ENCODE measurements around the gene TNRC6C.
"Not testable (repeated sequence)": the region's sequence is repeated elsewhere in the genome, so short reads cannot be mapped to it uniquely, and the experiment has no call there.

Gene TNRC6C

DNA sequence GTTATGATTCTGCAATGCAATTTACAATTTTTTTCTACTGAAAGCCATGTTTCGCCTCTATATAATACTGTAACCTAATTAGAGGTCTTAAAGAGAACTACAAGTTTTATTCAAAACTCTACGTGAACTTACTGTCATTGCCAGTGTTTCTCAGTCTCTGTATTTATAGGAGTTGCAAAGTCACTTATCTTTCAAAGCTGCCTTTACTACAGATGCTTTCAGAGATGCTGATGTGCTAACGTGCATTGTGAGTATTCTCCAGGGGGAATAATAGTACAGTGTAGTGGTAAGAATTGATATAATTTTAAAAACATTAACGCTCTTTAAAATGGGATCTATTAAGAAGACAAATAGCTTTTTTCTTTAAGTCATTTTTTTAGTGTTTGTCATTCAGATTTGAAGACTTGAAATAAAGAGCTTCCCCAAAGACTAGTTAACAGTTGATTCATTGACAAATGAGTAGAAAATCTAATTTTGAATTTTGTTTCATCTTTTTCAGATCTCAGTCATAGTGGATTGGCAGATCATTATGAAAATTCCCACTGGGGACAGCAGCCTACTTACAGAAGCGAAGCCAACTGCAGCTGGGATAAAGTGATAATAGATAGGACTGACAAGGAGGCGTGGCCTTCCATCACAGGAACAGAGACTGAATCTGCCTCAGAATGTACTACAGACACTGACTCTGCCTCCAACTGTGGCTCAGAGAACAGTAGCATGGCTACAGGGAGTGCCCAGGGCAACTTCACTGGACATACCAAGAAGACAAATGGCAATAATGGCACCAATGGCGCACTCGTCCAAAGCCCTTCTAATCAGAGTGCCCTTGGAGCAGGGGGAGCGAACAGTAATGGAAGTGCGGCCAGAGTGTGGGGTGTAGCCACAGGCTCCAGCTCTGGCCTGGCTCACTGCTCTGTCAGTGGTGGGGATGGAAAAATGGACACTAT lies 90.1 kb downstream of the TNRC6C start:
- DNase-seq, result no peak

GRCh38 chr17:78049609-78050008 lies 91.1 kb downstream of the TNRC6C start:
- DNase-seq, result no peak

GRCh38 chr17:78051186-78051972 lies 92.9 kb downstream of the TNRC6C start:
- no peak for DNase-seq

DNA sequence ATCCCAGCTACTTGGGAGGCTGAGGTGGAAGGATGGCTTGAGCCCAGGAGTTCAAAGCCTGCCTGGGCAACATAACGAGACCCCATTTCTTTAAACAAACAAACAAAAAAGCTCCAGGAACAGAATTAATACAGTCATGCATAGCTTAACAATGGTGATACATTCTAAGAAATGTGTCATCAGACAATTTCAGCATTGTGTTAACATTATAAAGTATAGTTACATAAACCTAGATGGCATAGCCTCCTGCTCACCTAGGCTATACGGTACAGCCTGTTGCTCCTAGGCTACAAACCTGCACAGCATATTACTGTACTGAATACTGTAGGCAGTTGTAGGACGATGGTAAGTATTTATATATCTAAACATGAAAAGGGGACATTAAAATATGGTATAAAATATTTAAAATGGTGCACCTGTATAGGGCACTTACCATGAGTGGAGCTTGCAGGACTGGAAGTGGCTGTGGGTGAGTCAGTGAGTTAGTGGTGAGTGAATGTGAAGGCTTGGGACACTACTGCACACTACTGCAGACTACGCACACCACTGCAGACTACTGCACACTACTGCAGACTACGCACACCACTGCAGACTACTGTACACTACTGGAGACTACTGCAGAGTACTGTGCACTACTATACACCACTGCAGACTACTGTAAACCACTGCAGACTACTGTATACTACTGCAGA lies 95.4 kb downstream of the TNRC6C start:
- DNase-seq, result no peak

DNA sequence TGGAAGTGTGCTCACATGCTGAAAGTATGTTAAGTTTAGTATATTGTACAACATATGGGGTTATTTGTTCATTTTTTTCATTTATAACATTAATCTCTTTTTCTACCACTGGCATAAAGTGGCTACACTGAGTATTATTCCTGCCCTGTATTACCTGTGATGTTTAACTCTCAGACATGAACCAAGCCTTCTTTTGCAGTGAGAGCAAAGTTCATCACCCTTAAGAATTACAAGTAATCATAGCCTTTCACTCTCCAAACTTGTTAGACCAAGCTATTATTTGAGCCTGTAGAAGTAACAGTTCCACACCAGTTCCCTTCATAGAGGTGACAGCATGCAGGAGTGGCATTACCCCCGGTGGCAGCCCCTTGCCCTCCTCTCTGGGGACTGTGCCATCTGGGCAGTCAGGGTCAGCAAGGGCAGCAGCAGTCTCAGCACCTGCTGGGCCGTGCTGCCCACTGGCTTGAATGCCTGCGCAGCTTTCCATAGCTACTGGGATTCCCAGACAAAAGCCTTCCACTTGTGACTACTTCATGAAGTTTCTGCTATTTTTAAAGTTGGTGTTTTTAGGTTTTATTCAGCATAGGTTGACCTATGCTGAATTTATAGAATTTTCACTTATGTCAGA lies 98.7 kb downstream of the TNRC6C start:
- DNase-seq, result no peak

DNA sequence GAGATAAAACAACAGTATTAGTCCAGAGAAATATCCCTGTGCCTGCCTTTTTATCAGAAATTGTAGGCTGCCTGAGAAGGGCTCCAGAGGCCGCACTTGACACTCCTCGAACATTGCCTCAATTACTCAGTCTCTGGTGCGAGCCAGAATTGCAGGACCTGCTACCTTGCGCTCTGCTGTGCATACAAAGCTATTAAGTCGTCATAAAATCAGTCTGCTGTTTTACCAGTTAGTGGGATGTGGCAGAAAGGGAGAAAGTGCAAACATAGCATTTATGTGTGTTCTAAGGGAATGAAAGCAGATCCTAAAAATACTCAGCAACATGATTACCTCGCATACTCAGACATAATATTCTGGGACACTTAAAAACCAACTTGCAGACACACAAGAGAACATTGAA lies 99.5 kb downstream of the TNRC6C start:
- DNase-seq, result no peak

DNA sequence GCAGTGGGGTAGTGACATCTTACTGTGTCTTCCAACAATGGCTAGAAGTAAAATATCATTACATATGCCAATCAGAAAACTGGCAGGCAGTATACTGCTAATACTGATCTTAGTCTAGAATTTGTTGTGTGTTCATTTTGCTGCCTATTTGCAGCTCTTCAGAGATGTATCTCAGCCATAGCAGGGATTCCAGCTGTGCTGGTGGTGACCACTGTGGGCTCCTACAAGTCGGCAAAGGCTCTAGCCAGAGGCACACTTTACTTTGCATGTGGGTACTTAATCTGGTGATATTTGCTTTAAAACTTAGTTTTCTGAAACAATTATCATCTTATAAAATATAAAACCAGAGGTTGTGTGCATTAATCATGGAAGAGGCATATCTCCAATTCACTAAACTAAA lies 100.1 kb downstream of the TNRC6C start:
- DNase-seq, result no peak

- DNase-seq, result no peak
Observed at GRCh38 chr17:78062596-78062995, 104.1 kb downstream of the TNRC6C start.

- DNase-seq, result no peak
Observed at GRCh38 chr17:78063489-78063888, 105.0 kb downstream of the TNRC6C start.

GRCh38 chr17:78064708-78065107 lies 106.2 kb downstream of the TNRC6C start:
- DNase-seq, result no peak

DNA sequence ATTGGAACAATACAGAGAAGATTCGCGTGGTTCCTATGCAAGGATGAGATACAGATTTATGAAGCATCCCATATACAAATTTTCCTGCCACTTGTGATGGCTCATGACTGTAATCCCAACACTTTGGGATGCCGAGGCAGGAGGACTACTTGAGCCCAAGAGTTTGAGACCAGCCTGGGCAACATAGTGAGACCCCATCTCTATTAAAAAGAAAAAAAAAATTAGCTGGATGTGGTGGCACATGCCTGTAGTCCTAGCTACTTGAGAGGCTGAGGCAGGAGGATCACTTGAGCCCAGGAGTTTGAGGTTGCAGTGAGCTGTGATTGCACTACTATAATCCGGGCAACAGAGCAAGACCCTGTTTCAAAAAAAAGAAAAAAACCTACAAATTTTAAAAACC lies 108.5 kb downstream of the TNRC6C start:
- DNase-seq, result not testable (repeated sequence)

GRCh38 chr17:78069695-78070094 lies 111.2 kb downstream of the TNRC6C start:
- no peak for DNase-seq

DNA sequence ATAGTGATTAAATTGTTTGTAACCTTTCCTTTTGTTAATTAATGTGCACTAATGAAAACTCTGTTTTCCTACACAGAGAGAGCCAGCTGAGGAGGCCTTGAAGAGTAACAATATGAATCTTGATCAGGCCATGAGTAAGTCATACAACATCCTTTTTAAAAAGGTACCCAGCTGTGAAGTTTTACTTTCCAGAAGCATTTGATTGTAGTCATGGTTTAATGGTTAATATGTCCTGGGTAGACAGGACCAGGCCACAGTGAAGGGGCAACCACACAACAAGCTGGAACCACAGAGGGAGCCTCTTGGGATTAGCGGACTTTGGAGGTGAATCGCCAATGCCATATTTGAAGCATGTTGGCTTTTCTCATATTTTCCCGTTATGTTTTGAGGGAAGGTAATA lies 114.5 kb downstream of the TNRC6C start:
- no peak for DNase-seq

GRCh38 chr17:78075011-78075410 lies 116.5 kb downstream of the TNRC6C start:
- DNase-seq, result no peak

GRCh38 chr17:78075545-78075944 lies 117.0 kb downstream of the TNRC6C start:
- no peak for DNase-seq

DNA sequence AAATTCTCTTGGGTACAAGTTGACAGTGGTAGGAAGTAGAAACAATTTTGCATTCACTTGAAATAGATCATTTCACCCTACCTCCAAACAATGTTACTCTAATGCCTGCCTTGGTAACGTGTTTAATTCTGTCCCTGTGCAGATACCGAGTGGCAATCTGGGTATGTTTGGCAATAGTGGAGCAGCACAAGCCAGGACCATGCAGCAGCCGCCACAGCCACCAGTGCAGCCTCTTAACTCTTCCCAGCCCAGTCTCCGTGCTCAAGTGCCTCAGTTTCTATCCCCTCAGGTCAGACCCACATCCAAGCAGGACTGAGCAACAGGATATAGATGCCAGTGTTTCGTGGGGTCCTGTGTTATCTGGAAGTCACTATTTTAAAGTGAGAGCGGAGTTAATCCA lies 120.8 kb downstream of the TNRC6C start:
- no peak for DNase-seq

GRCh38 chr17:78081551-78081950 lies 123.0 kb downstream of the TNRC6C start:
- DNase-seq, result no peak

DNA sequence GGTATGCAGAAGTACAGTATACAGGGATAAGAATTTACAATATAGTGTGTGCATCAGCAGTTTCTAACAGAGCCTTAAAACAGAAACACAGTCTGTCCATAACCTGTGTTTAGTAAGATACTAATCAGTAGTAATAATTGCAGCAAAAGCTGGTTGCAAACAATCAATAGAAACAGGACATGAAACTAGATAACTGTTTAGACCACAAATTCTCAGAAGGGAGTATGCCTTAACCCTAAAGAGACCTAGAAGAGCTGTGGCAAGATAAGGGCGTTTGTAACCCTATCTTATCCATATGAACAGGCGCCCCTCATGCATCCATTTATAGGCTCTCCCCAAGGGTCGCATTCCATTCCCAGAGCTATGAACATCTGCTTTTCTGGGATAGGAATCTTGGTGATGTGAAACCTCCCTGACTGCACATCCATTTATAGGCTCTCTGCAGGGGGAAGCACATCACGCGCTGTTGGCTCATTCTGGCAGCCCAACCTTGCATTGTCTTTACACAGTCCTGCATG lies 123.9 kb downstream of the TNRC6C start:
- DNase-seq, result peak; percentile 43 to 54 (median 44)

- DNase-seq, result no peak
Observed at GRCh38 chr17:78082988-78083387, 124.5 kb downstream of the TNRC6C start.

DNA sequence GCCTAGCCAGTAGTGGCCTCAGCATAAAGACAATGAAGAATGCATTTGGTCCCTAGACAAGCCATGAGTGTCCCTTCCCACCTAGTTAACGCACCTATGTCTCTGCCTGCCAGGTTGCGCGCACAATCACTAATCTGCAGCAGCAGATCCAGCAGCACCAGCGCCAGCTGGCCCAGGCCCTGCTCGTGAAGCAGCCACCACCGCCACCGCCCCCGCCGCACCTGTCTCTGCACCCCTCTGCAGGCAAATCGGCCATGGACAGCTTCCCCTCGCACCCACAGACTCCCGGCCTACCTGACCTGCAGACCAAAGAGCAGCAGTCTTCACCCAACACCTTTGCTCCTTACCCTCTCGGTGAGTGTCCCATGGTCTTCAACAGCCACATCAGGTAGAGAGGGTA lies 128.2 kb downstream of the TNRC6C start:
- no peak for DNase-seq

- DNase-seq, result no peak
Observed at GRCh38 chr17:78088529-78088928, 130.0 kb downstream of the TNRC6C start.

DNA sequence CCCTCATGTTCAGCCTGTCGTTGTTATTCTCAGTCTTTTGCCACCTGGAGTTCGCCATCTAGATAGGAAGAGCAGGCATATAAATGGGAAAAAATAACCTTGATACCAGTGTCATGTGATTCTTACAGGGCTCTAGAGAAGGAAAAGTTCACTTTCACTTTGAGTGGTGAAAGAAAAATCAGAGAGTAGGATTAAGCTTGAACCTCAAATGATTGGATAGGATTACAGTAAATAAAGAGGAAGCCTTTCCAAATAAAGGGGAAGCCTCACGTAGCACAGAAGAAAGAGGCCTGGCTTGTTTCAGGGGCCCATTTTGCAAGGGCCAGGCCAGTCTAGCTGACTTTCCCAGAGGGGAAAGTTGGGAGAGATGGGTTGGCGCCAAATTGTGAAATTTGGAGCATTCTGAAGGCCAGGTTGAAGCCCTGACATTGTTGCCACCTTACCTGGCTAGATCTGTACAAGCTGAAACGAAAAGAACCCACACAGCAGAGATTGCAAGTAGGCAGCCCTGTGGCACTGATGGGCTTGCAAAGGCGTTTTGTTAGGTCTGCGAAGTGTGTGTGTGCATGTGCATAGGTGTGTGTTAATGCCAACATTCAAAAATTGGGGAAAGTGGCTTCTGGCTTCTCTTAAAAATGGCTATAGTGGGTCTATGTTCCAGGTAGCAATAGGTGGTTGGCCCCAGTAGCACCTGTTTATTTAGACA lies 131.2 kb downstream of the TNRC6C start:
- DNase-seq, result peak; percentile 51 to 74 (median 61)

Data from suppressor macrophage treated with lipopolysaccharide for 1 hour (primary cell).